CD14-positive monocyte (primary cell): Measurements from ENCODE around the gene MTX2. TPM values are rescaled to one million over a fixed set of nuclear protein-coding genes. Genes with fewer than 3 reads are reported as not detected.

ENCODE experiments used
- DNase-seq, 3 donors: peaks; one replicate each; pipeline ENCODE4 v3.0.0-alpha.2; 2011 to 2022
- H2AFZ ChIP-seq: 2 replicates; pipeline ENCODE4 v1.6.0; 2012; ENCODE audit warnings: mild to moderate bottlenecking, low read depth, low read length, inconsistent platforms; ENCODE audit not compliant: insufficient read depth, poor library complexity, severe bottlenecking
- H3K27ac ChIP-seq, 2 donors: 1 replicate in 1 of 2; 2 replicates in 1 of 2; pipeline ENCODE4 v1.5.1; 2012 to 2013; ENCODE audit warnings: low read length in 2 of 2, control low read depth in 1 of 2, inconsistent platforms in 1 of 2, low read depth in 1 of 2, mild to moderate bottlenecking in 1 of 2
- H3K27me3 ChIP-seq, 2 donors: one replicate each; pipeline versions ENCODE4 v1.6.0 to v1.6.1; 2011 to 2013; ENCODE audit warnings: low read length in 2 of 2; ENCODE audit not compliant: control insufficient read depth in 2 of 2, insufficient read depth in 2 of 2
- H3K36me3 ChIP-seq, 2 donors: replicated peaks in 1 of 2; 1 replicate in 1 of 2; 2 replicates in 1 of 2; pipeline versions ENCODE4 v1.5.1 to v1.6.1; 2012 to 2013; ENCODE audit warnings: low read length in 2 of 2, control low read depth in 1 of 2, inconsistent platforms in 1 of 2, mild to moderate bottlenecking in 1 of 2; ENCODE audit not compliant: insufficient read depth in 2 of 2, control insufficient read depth in 1 of 2
- H3K4me1 ChIP-seq, 2 donors: 1 replicate in 1 of 2; 2 replicates in 1 of 2; pipeline versions ENCODE4 v1.5.1 to v1.6.1; 2012 to 2013; ENCODE audit warnings: low read length in 2 of 2, control low read depth in 1 of 2, inconsistent platforms in 1 of 2, mild to moderate bottlenecking in 1 of 2, moderate library complexity in 1 of 2; ENCODE audit not compliant: insufficient read depth in 2 of 2, control insufficient read depth in 1 of 2
- H3K4me2 ChIP-seq: replicated peaks from 2 replicates; pipeline ENCODE3; 2012; ENCODE audit warnings: low read length, moderate library complexity, mild to moderate bottlenecking; ENCODE audit not compliant: poor library complexity, severe bottlenecking; ENCODE audit errors: extremely low read depth
- H3K4me3 ChIP-seq, 3 experiments: fragments of 200-600 bp in 1 of 3; sonication (generic) in 1 of 3; replicated peaks in 1 of 3; 1 replicate in 2 of 3; 2 replicates in 1 of 3; pipeline ENCODE4 v1.5.1; 2011 to 2013; ENCODE audit warnings: low read length in 3 of 3, mild to moderate bottlenecking in 3 of 3, control low read depth in 2 of 3, low read depth in 2 of 3, inconsistent platforms in 1 of 3, moderate library complexity in 1 of 3
- H3K79me2 ChIP-seq: 2 replicates; pipeline ENCODE4 v1.6.0; 2012; ENCODE audit warnings: mild to moderate bottlenecking, control low read depth, inconsistent platforms, low read length, moderate library complexity; ENCODE audit not compliant: insufficient read depth
- H3K9ac ChIP-seq: 2 replicates; pipeline ENCODE4 v1.6.0; 2017; ENCODE audit warnings: low read length, mild to moderate bottlenecking; ENCODE audit not compliant: insufficient read depth, poor library complexity, severe bottlenecking
- H3K9me3 ChIP-seq, 2 donors: replicated peaks in 1 of 2; 1 replicate in 1 of 2; 2 replicates in 1 of 2; pipeline versions ENCODE4 v1.5.1 to v1.6.1; 2012 to 2013; ENCODE audit warnings: low read length in 2 of 2, control low read depth in 1 of 2; ENCODE audit not compliant: control insufficient read depth in 1 of 2, insufficient read depth in 1 of 2
- H4K20me1 ChIP-seq: 2 replicates; pipeline ENCODE4 v1.6.0; 2012; ENCODE audit warnings: mild to moderate bottlenecking, low read length, control low read depth, moderate library complexity; ENCODE audit not compliant: insufficient read depth
- H3K27ac Mint-ChIP-seq, 7 donors: one replicate each; pipeline ENCODE4 v1.8.0; 2020; ENCODE audit warnings: mild to moderate bottlenecking in 7 of 7, mixed read lengths in 7 of 7, moderate library complexity in 6 of 7, inconsistent platforms in 2 of 7
- H3K27me3 Mint-ChIP-seq, 3 donors: one replicate each; pipeline ENCODE4 v1.8.0; 2021 to 2022; ENCODE audit warnings: low read depth in 3 of 3, mild to moderate bottlenecking in 3 of 3, mixed read lengths in 3 of 3, moderate library complexity in 3 of 3, inconsistent platforms in 1 of 3
- H3K36me3 Mint-ChIP-seq, 2 donors: one replicate each; pipeline ENCODE4 v1.8.0; 2020; ENCODE audit warnings: mixed read lengths in 2 of 2, inconsistent platforms in 1 of 2, mild to moderate bottlenecking in 1 of 2
- H3K4me1 Mint-ChIP-seq: one replicate; pipeline ENCODE4 v1.8.0; 2020; ENCODE audit warnings: mild to moderate bottlenecking, mixed read lengths
- H3K4me3 Mint-ChIP-seq, 2 donors: one replicate each; pipeline ENCODE4 v1.8.0; 2020; ENCODE audit warnings: mild to moderate bottlenecking in 2 of 2, mixed read lengths in 2 of 2, moderate library complexity in 1 of 2
- H3K9me3 Mint-ChIP-seq, 7 donors: one replicate each; pipeline ENCODE4 v1.8.0; 2020 to 2022; ENCODE audit warnings: mixed read lengths in 7 of 7, mild to moderate bottlenecking in 6 of 7, moderate library complexity in 6 of 7, inconsistent platforms in 2 of 7
- WGBS: methylation state at CpG from one replicate; pipeline ENCODE4 v1.1.5; 2013; ENCODE audit warnings: missing lambda C conversion rate; ENCODE audit not compliant: insufficient coverage; 5-methylcytosine and 5-hydroxymethylcytosine counted together
- intact Hi-C, 2 donors: fragments of 100-400 bp; cut with micrococcal nuclease; formaldehyde crosslinking; loops; one replicate each; pipeline versions ENCODE4 v1.15.0 to v1.15.1; 2023
- polyA plus RNA-seq, 3 donors: library from polyadenylated mRNA; depleted of rRNA in 1 of 3; unstranded in 2 of 3; stranded (reverse) in 1 of 3; fragments of 300-500 nt in 2 of 3; fragments of >200 nt in 1 of 3; fragmentation: Illumina TruSeq in 2 of 3; gene quantifications; 1 replicate in 2 of 3; 2 replicates in 1 of 3; pipeline ENCODE4 v1.2.3, GENCODE V29; 2012 to 2021
- TF ChIP-seq, protein P1 (sequence below): fragments of 200-600 bp; IDR thresholded peaks from one replicate; pipeline ENCODE4 v1.8.0; 2022; ENCODE audit warnings: antibody characterized with exemption, mild to moderate bottlenecking

MTX2 gene
- polyA plus RNA-seq, 3 donors, result 7.6 to 9.8 (median 7.6) TPM

DNA sequence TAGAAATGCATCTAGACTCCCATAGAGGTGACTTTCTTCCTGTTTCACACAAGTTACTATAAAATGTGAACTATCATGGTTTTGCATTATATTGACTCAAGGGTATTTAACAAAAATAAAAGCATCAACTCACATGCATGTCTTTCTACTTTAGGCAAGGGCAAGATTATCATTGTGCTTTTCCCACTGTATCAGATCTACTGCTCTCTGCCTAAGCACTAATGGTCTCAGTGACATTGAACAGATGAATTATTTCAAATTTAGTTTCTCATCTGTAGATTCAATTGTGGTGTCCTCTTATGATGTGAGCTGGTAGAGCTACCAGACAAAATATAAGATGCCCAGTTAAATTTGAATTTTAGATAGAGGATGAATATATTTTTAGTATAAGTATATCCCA is 113.9 kb downstream of the MTX2 start:
- Histone ChIP-seq H3K9me3 (peaks cover 0 to under 1% of the 10 kb centered on the region in 2 donors), H3K27me3 (no peaks in the 10 kb centered on the region), H2AFZ (no peak overlapping the region), H3K9ac (no peak overlapping the region), H3K4me2 (no peak overlapping the region), H3K79me2 (no peaks in the 10 kb centered on the region), H4K20me1 (no peaks in the 10 kb centered on the region), H3K36me3 (no peaks in the 10 kb centered on the region), H3K4me1 (no peaks in the 10 kb centered on the region), H3K4me3 (no peak overlapping the region), H3K27ac (no peak overlapping the region)
- Mint-ChIP-seq H3K4me3 (no peak overlapping the region), H3K27ac (no peak overlapping the region), H3K36me3 (no peaks in the 10 kb centered on the region), H3K4me1 (no peaks in the 10 kb centered on the region), H3K9me3 (peaks cover 1 to 7% (median 5%) of the 10 kb centered on the region in 7 donors), H3K27me3 (peaks cover 0 to 2% (median 2%) of the 10 kb centered on the region in 3 donors)
- intact Hi-C loops, result no loop called here
- no peak for DNase-seq
- TF ChIP-seq, protein P1, sequence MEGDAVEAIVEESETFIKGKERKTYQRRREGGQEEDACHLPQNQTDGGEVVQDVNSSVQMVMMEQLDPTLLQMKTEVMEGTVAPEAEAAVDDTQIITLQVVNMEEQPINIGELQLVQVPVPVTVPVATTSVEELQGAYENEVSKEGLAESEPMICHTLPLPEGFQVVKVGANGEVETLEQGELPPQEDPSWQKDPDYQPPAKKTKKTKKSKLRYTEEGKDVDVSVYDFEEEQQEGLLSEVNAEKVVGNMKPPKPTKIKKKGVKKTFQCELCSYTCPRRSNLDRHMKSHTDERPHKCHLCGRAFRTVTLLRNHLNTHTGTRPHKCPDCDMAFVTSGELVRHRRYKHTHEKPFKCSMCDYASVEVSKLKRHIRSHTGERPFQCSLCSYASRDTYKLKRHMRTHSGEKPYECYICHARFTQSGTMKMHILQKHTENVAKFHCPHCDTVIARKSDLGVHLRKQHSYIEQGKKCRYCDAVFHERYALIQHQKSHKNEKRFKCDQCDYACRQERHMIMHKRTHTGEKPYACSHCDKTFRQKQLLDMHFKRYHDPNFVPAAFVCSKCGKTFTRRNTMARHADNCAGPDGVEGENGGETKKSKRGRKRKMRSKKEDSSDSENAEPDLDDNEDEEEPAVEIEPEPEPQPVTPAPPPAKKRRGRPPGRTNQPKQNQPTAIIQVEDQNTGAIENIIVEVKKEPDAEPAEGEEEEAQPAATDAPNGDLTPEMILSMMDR, result no peak

DNA sequence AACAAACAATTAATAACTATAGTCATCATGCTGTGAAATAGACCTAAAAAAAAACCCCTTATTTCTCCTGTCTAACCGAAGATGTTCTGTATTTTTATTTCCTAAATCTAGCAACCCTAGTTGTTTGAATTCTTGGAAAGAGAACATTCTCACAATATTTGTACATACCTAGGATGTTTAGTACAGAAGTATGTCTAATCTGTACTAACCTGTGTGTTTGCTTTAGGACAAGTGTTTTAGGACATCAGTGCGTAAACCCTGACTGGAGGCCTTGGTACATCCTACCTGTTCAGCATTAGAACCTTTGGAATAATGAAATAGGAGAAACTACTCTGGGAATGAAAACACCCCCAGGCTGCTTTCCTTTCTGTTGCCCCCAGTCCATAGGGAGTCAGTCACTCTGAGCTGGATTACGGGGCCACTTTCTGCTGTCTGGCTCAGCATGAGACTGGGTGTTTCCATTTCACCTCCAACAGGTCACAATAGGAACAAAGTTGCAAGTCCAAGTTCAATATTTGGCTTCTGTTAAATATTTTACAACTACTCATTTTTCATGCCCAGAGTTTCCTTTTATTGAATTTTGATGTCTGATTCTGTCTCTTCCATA is 114.7 kb downstream of the MTX2 start:
- Histone ChIP-seq H3K9me3 (no peaks in the 10 kb centered on the region), H3K9ac (no peak overlapping the region), H3K27ac (no peak overlapping the region), H3K4me3 (no peak overlapping the region), H3K36me3 (no peaks in the 10 kb centered on the region), H2AFZ (no peak overlapping the region), H3K27me3 (no peaks in the 10 kb centered on the region), H3K4me2 (no peak overlapping the region), H4K20me1 (no peaks in the 10 kb centered on the region), H3K4me1 (no peaks in the 10 kb centered on the region), H3K79me2 (no peaks in the 10 kb centered on the region)
- TF ChIP-seq, protein P1, result no peak
- H3K4me1 Mint-ChIP-seq, result no peaks in the 10 kb centered on the region
- intact Hi-C loops, result no loop called here
- peaks cover 0 to 5% (median 4%) of the 10 kb centered on the region in 3 donors for H3K27me3 Mint-ChIP-seq
- H3K9me3 Mint-ChIP-seq, result peaks cover 0 to 5% (median 3%) of the 10 kb centered on the region in 7 donors
- H3K4me3 Mint-ChIP-seq, result no peak overlapping the region
- no peaks in the 10 kb centered on the region for H3K36me3 Mint-ChIP-seq
- 86% methylated on average over 1 of the region's 3 CpGs for WGBS
- H3K27ac Mint-ChIP-seq, result no peak overlapping the region
- no peak for DNase-seq
